Measurements from ENCODE around the gene LRRC32.
"Not testable (repeated sequence)": the region's sequence is repeated elsewhere in the genome, so short reads cannot be mapped to it uniquely, and the experiment has no call there.

LRRC32 gene

DNA sequence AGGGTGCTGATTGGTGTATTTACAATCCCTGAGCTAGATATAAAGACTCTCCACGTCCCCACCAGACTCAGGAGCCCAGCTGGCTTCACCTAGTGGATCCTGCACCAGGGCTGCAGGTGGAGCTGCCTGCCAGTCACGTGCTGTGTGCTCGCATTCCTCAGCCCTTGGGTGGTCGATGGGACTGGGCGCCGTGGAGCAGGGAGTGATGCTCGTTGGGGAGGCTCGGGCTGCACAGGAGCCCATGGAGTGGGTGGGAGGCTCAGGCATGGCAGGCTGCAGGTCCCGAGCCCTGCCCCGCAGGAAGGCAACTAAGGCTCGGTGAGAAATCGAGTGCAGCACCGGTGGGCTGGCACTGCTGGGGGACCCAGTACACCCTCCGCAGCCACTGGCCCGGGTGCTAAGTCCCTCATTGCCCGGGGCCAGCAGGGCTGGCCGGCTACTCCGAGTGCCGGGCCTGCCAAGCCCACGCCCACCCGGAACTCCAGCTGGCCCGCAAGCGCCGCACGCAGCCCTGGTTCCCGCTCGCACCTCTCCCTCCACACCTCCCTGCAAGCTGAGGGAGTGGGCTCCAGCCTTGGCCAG lies 61.6 kb downstream of the LRRC32 start:
- not testable (repeated sequence) for DNase-seq

DNA sequence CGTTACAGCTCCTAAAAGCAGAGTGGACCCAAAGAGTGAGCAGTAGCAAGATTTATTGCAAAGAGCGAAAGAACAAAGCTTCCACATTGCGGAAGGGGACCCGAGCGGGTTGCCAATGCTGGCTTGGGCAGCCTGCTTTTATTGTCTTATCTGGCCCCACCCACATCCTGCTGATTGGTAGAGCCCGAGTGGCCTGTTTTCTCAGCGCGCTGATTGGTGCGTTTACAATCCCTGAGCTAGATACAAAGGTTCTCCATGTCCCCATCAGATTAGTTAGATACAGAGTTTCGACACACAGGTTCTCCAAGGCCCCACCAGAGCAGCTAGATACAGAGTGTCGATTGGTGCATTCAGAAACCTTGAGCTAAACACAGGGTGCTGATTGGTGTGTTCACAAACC lies 62.3 kb downstream of the LRRC32 start:
- not testable (repeated sequence) for DNase-seq
